ENCODE data around the gene CCDC146.

DNA sequence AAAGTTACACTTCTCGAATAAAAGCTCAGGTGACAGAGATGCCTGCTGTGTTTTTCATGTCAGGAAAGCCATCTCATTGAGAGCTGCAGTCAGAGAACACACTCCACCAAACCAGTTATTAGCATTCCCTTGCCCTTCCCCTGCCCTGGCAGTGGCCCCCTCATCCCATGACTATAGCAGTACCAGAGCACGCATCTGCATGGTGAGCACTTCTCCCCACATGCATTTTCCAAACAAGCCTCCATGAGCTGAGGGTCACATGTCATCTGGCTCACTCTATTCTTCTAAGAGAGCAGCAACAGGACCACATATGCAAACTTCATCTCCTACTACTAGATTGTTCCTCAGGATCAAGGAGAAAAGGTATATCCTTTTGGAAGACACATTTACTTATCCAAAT is 119.7 kb downstream of the CCDC146 start:
- TF ChIP-seq, protein P1, sequence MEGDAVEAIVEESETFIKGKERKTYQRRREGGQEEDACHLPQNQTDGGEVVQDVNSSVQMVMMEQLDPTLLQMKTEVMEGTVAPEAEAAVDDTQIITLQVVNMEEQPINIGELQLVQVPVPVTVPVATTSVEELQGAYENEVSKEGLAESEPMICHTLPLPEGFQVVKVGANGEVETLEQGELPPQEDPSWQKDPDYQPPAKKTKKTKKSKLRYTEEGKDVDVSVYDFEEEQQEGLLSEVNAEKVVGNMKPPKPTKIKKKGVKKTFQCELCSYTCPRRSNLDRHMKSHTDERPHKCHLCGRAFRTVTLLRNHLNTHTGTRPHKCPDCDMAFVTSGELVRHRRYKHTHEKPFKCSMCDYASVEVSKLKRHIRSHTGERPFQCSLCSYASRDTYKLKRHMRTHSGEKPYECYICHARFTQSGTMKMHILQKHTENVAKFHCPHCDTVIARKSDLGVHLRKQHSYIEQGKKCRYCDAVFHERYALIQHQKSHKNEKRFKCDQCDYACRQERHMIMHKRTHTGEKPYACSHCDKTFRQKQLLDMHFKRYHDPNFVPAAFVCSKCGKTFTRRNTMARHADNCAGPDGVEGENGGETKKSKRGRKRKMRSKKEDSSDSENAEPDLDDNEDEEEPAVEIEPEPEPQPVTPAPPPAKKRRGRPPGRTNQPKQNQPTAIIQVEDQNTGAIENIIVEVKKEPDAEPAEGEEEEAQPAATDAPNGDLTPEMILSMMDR (IDR thresholded peaks at IDR 0.05; ENCODE audit: poor library complexity, severe bottlenecking), result no peak
- TF ChIP-seq SMC3 (conservative IDR thresholded peaks at IDR 0.05; ENCODE audit: poor library complexity) (no peak), EZH2 (IDR thresholded peaks at IDR 0.05; ENCODE audit: borderline replicate concordance, insufficient read depth, low read length, poor library complexity, severe bottlenecking) (no peak)

Measured in neural cell (in vitro differentiated cells).